Measurements from ENCODE around the gene MOXD1. TPM values are rescaled to one million over a fixed set of nuclear protein-coding genes. Genes with fewer than 3 reads are reported as not detected.

MOXD1 gene
- total and polyA plus RNA-seq, 2 experiments from 2014 or later = 9.0 to 16.8 TPM

- peak; percentile 85 for DNase-seq (ENCODE audit: low spot score)
- TF ChIP-seq CTCF (IDR thresholded peaks at IDR 0.05; ENCODE audit: poor library complexity) (peak; percentile 99), EZH2 (IDR thresholded peaks at IDR 0.05; ENCODE audit: borderline replicate concordance) (no peak)
- under 1% methylated on average over 12 of the region's 12 CpGs for WGBS (ENCODE audit: low lambda C conversion rate, missing lambda C conversion rate)
Observed at GRCh38 chr6:132279592-132280139, 121.6 kb downstream of the MOXD1 start.

GRCh38 chr6:132275066-132275970 lies 126.0 kb downstream of the MOXD1 start:
- no peaks in the 10 kb centered on the region for H3K9me2 ChIP-seq (replicated peaks; ENCODE audit: insufficient read depth)
- WGBS (ENCODE audit: low lambda C conversion rate, missing lambda C conversion rate) = 73% methylated on average over 13 of the region's 13 CpGs
- no peaks in the 10 kb centered on the region for H3K9me3 ChIP-seq (ENCODE audit: low read depth)
- peak overlapping the region; percentile 61 for H3K4me2 ChIP-seq
- DNase-seq (ENCODE audit: low spot score) = peak; percentile 8
- H4K20me1 ChIP-seq (ENCODE audit: insufficient read depth, poor library complexity, severe bottlenecking) = no peaks in the 10 kb centered on the region
- TF ChIP-seq CTCF (IDR thresholded peaks at IDR 0.05; ENCODE audit: poor library complexity) (no peak), EZH2phosphoT487 (IDR thresholded peaks at IDR 0.05; ENCODE audit: low read depth, severe bottlenecking, unreplicated experiment) (no peak)
- H3K27me3 ChIP-seq = no peaks in the 10 kb centered on the region
- H2AFZ ChIP-seq = peak overlapping the region; percentile 29
- H3K4me3 ChIP-seq = no peak overlapping the region
- no peaks in the 10 kb centered on the region for H3K4me1 ChIP-seq (ENCODE audit: insufficient read depth)
- H3K79me2 ChIP-seq = no peaks in the 10 kb centered on the region
- peak overlapping the region; percentile 47 for H3K27ac ChIP-seq
- no peaks in the 10 kb centered on the region for H3K36me3 ChIP-seq (replicated peaks; ENCODE audit: insufficient read depth, low read depth)

More at GRCh38 chr6:132279592-132280139, 121.6 kb downstream of the MOXD1 start:
- Histone ChIP-seq H3K4me1 (ENCODE audit: insufficient read depth) (no peaks in the 10 kb centered on the region), H3K9me2 (replicated peaks; ENCODE audit: insufficient read depth) (no peaks in the 10 kb centered on the region), H3K79me2 (no peaks in the 10 kb centered on the region), H3K9me3 (ENCODE audit: low read depth) (no peaks in the 10 kb centered on the region), H3K4me3 (peak overlapping the region; percentile 62), H3K4me2 (peak overlapping the region; percentile 90), H3K36me3 (replicated peaks; ENCODE audit: insufficient read depth, low read depth) (no peaks in the 10 kb centered on the region), H4K20me1 (ENCODE audit: insufficient read depth, poor library complexity, severe bottlenecking) (no peaks in the 10 kb centered on the region), H3K27me3 (no peaks in the 10 kb centered on the region), H3K27ac (no peak overlapping the region), H2AFZ (peak overlapping the region; percentile 95)

- H3K4me2 ChIP-seq = no peak overlapping the region
- H3K9me2 ChIP-seq (replicated peaks; ENCODE audit: insufficient read depth) = no peaks in the 10 kb centered on the region
- WGBS (ENCODE audit: low lambda C conversion rate, missing lambda C conversion rate) = 83% methylated on average over 10 of the region's 10 CpGs
- no peaks in the 10 kb centered on the region for H3K9me3 ChIP-seq (ENCODE audit: low read depth)
- DNase-seq (ENCODE audit: low spot score) = no peak
- no peaks in the 10 kb centered on the region for H3K27me3 ChIP-seq
- TF ChIP-seq EZH2phosphoT487 (IDR thresholded peaks at IDR 0.05; ENCODE audit: low read depth, severe bottlenecking, unreplicated experiment) (no peak), CTCF (IDR thresholded peaks at IDR 0.05; ENCODE audit: poor library complexity) (no peak), EZH2 (IDR thresholded peaks at IDR 0.05; ENCODE audit: borderline replicate concordance) (no peak)
- no peak overlapping the region for H2AFZ ChIP-seq
- H4K20me1 ChIP-seq (ENCODE audit: insufficient read depth, poor library complexity, severe bottlenecking) = no peaks in the 10 kb centered on the region
- H3K27ac ChIP-seq = no peak overlapping the region
- no peaks in the 10 kb centered on the region for H3K36me3 ChIP-seq (replicated peaks; ENCODE audit: insufficient read depth, low read depth)
- no peaks in the 10 kb centered on the region for H3K79me2 ChIP-seq
- no peaks in the 10 kb centered on the region for H3K4me1 ChIP-seq (ENCODE audit: insufficient read depth)
- no peak overlapping the region for H3K4me3 ChIP-seq
Observed at GRCh38 chr6:132272776-132273175, 128.5 kb downstream of the MOXD1 start.

Measured in hepatocyte (in vitro differentiated cells).